Measurements from ENCODE around the gene CEP170. TPM values are rescaled to one million over a fixed set of nuclear protein-coding genes. Genes with fewer than 3 reads are reported as not detected.
A peak's percentile ranks its signal among the peaks of the same experiment; 100 is the strongest.

The CEP170 gene
- polyA plus RNA-seq (2011; rRNA removed) (79.9 and 108 TPM in 2 replicates), polyA minus RNA-seq (2011; rRNA and poly(A)+ RNA removed) (134 and 161 TPM in 2 replicates)

GRCh38 chr1:243254927-243255790 is at the start of gene CEP170:
CEP170 (minus strand) TSS chr1:243255281; CDS start chr1:243225280, 30,001 bp downstream.
- peak; percentile 96 for DNase-seq (ENCODE audit: low read depth, low spot score)
- Histone ChIP-seq H3K9me3 (ENCODE audit: control insufficient read depth, insufficient read depth, low read length) (no peaks in the 10 kb centered on the region; the same call in 1 of the 2 replicates), H3K27me3 (ENCODE audit: control insufficient read depth, insufficient read depth, low read length) (no peaks in the 10 kb centered on the region), H3K27ac (ENCODE audit: low read depth, low read length) (peak within 1 kb of the TSS; percentile 95), H3K4me3 (ENCODE audit: low read depth, low read length) (peak within 1 kb of the TSS; percentile 88)
- CTCF ChIA-PET, result interaction anchor here (1.6 kb wide), 1 partner anchor 11 kb away, joined by 3 read pairs; no protein-coding TSS in a partner anchor
- no peak for TF ChIP-seq CTCF (IDR thresholded peaks at IDR 0.05; ENCODE audit: low read depth, low read length)
- POLR2A ChIA-PET, result interaction anchor here (0.5 to 2.9 kb wide), 11 partner anchors 10 to 1442 kb away, joined by 3 to 19 read pairs (median 5); no protein-coding TSS in a partner anchor

GRCh38 chr1:243301059-243301458 is 46.0 kb upstream of the CEP170 start:
- ChIA-PET CTCF (no interaction called here), POLR2A (no interaction called here)
- Histone ChIP-seq H3K9me3 (ENCODE audit: control insufficient read depth, insufficient read depth, low read length) (no peaks in the 10 kb centered on the region), H3K27ac (ENCODE audit: low read depth, low read length) (no peak overlapping the region), H3K4me3 (ENCODE audit: low read depth, low read length) (no peak overlapping the region), H3K27me3 (ENCODE audit: control insufficient read depth, insufficient read depth, low read length) (no peaks in the 10 kb centered on the region)
- no peak for DNase-seq (ENCODE audit: low read depth, low spot score)
- TF ChIP-seq CTCF (IDR thresholded peaks at IDR 0.05; ENCODE audit: low read depth, low read length), result no peak

GRCh38 chr1:243299069-243299468 is 44.0 kb upstream of the CEP170 start:
- no peak for DNase-seq (ENCODE audit: low read depth, low spot score)
- H3K27me3 ChIP-seq (ENCODE audit: control insufficient read depth, insufficient read depth, low read length), result no peaks in the 10 kb centered on the region
- CTCF ChIA-PET, result no interaction called here
- H3K4me3 ChIP-seq (ENCODE audit: low read depth, low read length), result no peak overlapping the region
- H3K27ac ChIP-seq (ENCODE audit: low read depth, low read length), result no peak overlapping the region
- POLR2A ChIA-PET, result no interaction called here
- TF ChIP-seq CTCF (IDR thresholded peaks at IDR 0.05; ENCODE audit: low read depth, low read length), result no peak
- peaks cover 2% of the 10 kb centered on the region; the same call in 1 of the 2 replicates for H3K9me3 ChIP-seq (ENCODE audit: control insufficient read depth, insufficient read depth, low read length)

GRCh38 chr1:243294723-243295121 is 39.6 kb upstream of the CEP170 start:
- Histone ChIP-seq H3K27me3 (ENCODE audit: control insufficient read depth, insufficient read depth, low read length) (no peaks in the 10 kb centered on the region), H3K27ac (ENCODE audit: low read depth, low read length) (no peak overlapping the region), H3K9me3 (ENCODE audit: control insufficient read depth, insufficient read depth, low read length) (peaks cover 2% of the 10 kb centered on the region; the same call in 1 of the 2 replicates), H3K4me3 (ENCODE audit: low read depth, low read length) (no peak overlapping the region)
- CTCF ChIA-PET, result no interaction called here
- no peak for TF ChIP-seq CTCF (IDR thresholded peaks at IDR 0.05; ENCODE audit: low read depth, low read length)
- POLR2A ChIA-PET, result no interaction called here
- DNase-seq (ENCODE audit: low read depth, low spot score), result no peak
